Measurements from ENCODE around the gene ZNF827.
A peak's percentile ranks its signal among the peaks of the same experiment; 100 is the strongest.

The ZNF827 gene

GRCh38 chr4:145887241-145887991, 51.2 kb downstream of the ZNF827 start:
- H3K36me3 Mint-ChIP-seq (ENCODE audit: low read depth) = peaks cover 92% of the 10 kb centered on the region
- DNase-seq = no peak
- no peak overlapping the region for H3K4me3 Mint-ChIP-seq
- H3K4me1 Mint-ChIP-seq (ENCODE audit: low read depth) = peaks cover 15% of the 10 kb centered on the region
- no peaks in the 10 kb centered on the region for H3K27me3 Mint-ChIP-seq
- no peaks in the 10 kb centered on the region for H3K9me3 Mint-ChIP-seq
- H3K27ac Mint-ChIP-seq = no peak overlapping the region

- Mint-ChIP-seq H3K36me3 (ENCODE audit: low read depth) (peaks cover 93% of the 10 kb centered on the region), H3K9me3 (no peaks in the 10 kb centered on the region), H3K27me3 (no peaks in the 10 kb centered on the region), H3K4me1 (ENCODE audit: low read depth) (peaks cover 20% of the 10 kb centered on the region), H3K27ac (no peak overlapping the region), H3K4me3 (no peak overlapping the region)
- no peak for DNase-seq
These were observed 51.8 kb downstream of the ZNF827 start for GRCh38 chr4:145886871-145887240.

DNA sequence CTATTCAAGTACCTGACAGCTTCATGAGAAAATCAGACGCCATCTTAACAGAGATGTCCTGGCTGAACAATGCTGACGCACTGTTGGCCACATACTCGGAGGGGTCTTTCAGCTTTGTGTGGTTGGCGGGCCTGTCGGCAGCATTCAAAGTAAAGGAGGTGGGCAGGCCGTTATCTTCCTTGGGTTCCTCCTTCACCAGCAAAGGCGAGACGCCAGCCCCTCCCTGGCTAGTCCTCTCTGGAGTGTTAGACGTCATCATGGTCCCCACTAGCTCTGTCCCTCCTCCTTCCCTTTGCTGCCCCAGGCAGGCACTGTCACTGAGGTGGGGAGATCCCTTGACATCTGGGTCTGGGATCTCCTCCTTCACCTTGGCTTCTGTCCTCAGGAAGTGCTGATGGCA, 53.0 kb downstream of the ZNF827 start:
- no peaks in the 10 kb centered on the region for H3K9me3 Mint-ChIP-seq
- H3K36me3 Mint-ChIP-seq (ENCODE audit: low read depth) = peaks cover 93% of the 10 kb centered on the region
- H3K27me3 Mint-ChIP-seq = no peaks in the 10 kb centered on the region
- no peak for DNase-seq
- H3K4me3 Mint-ChIP-seq = no peak overlapping the region
- peaks cover 25% of the 10 kb centered on the region for H3K4me1 Mint-ChIP-seq (ENCODE audit: low read depth)
- H3K27ac Mint-ChIP-seq = no peak overlapping the region

DNA sequence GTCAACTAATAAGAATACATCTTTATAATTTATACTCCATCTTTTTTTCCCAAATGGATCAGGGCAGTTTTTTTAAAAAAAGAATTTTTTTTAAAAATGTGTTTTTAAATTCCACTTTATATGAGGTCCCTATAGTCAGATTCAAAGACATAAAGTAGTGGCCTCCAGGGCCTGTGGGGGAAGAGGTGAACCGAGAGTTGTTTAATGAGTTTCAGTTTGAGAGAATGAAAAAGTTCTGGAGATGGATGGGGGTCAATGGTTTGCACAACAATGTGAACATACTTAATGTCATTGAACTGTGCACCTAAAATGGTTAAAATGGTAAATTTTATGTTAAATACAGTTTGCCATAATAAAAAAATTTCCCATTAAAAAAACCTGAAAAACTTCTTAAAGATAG, 53.8 kb downstream of the ZNF827 start:
- Mint-ChIP-seq H3K27me3 (no peaks in the 10 kb centered on the region), H3K4me1 (ENCODE audit: low read depth) (peaks cover 24% of the 10 kb centered on the region), H3K36me3 (ENCODE audit: low read depth) (peaks cover 92% of the 10 kb centered on the region), H3K4me3 (no peak overlapping the region), H3K27ac (no peak overlapping the region), H3K9me3 (no peaks in the 10 kb centered on the region)
- DNase-seq = no peak

- no peak overlapping the region for H3K4me3 Mint-ChIP-seq
- no peak overlapping the region for H3K27ac Mint-ChIP-seq
- H3K9me3 Mint-ChIP-seq = no peaks in the 10 kb centered on the region
- H3K36me3 Mint-ChIP-seq (ENCODE audit: low read depth) = peaks cover 93% of the 10 kb centered on the region
- H3K4me1 Mint-ChIP-seq (ENCODE audit: low read depth) = peaks cover 24% of the 10 kb centered on the region
- DNase-seq = no peak
- H3K27me3 Mint-ChIP-seq = no peaks in the 10 kb centered on the region
These were observed 55.4 kb downstream of the ZNF827 start for GRCh38 chr4:145883101-145883694.

DNA sequence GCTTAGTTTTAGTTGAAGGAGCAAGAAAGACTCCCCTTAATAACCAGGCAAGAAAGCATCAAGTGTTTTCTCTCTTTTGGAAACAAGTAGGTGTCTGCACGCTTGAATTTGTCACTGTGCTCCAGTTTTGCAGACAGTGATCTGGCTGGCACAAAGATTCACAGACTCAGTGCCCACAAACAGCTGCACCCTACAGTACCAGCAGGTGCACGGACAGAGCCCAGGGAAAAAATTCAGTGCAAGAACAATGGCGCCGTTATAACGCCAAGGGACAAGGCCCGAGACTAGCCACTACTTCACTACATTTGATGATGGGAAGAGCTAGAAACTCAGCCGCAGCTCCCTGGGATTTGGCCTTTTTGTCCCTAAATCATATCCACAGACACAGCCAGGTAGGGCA, 56.0 kb downstream of the ZNF827 start:
- H3K4me3 Mint-ChIP-seq = no peak overlapping the region
- DNase-seq = no peak
- no peaks in the 10 kb centered on the region for H3K27me3 Mint-ChIP-seq
- H3K27ac Mint-ChIP-seq = no peak overlapping the region
- peaks cover 93% of the 10 kb centered on the region for H3K36me3 Mint-ChIP-seq (ENCODE audit: low read depth)
- H3K4me1 Mint-ChIP-seq (ENCODE audit: low read depth) = peaks cover 26% of the 10 kb centered on the region
- no peaks in the 10 kb centered on the region for H3K9me3 Mint-ChIP-seq

- H3K9me3 Mint-ChIP-seq = no peaks in the 10 kb centered on the region
- H3K36me3 Mint-ChIP-seq (ENCODE audit: low read depth) = peaks cover 94% of the 10 kb centered on the region
- H3K4me3 Mint-ChIP-seq = no peak overlapping the region
These were observed 56.6 kb downstream of the ZNF827 start for GRCh38 chr4:145881989-145882388.

DNA sequence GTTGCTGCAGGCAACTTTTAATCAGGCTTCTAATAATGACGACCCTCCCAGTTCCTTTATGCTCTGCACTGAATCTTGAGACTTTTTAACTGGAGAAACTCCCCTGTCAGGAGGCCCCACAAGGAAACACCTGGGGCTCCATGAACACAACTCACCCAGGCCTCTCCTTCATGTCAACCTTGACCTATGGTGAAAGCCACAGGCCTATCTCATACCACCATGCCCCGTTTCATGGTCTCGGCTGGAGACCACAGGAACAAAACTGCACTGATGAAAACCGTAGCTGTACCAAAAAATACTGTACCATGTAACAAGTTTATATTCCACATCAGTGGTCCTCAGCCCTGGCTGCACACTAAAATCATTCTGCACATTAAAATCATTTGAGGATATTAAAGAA, 57.0 kb downstream of the ZNF827 start:
- Mint-ChIP-seq H3K9me3 (no peaks in the 10 kb centered on the region), H3K27ac (peak overlapping the region; percentile 47), H3K27me3 (no peaks in the 10 kb centered on the region), H3K36me3 (ENCODE audit: low read depth) (peaks cover 94% of the 10 kb centered on the region), H3K4me3 (no peak overlapping the region), H3K4me1 (ENCODE audit: low read depth) (peaks cover 26% of the 10 kb centered on the region)
- DNase-seq = no peak

More at GRCh38 chr4:145881989-145882388, 56.6 kb downstream of the ZNF827 start:
- no peak for DNase-seq
- Mint-ChIP-seq H3K27ac (no peak overlapping the region), H3K27me3 (no peaks in the 10 kb centered on the region), H3K4me1 (ENCODE audit: low read depth) (peaks cover 26% of the 10 kb centered on the region)

DNA sequence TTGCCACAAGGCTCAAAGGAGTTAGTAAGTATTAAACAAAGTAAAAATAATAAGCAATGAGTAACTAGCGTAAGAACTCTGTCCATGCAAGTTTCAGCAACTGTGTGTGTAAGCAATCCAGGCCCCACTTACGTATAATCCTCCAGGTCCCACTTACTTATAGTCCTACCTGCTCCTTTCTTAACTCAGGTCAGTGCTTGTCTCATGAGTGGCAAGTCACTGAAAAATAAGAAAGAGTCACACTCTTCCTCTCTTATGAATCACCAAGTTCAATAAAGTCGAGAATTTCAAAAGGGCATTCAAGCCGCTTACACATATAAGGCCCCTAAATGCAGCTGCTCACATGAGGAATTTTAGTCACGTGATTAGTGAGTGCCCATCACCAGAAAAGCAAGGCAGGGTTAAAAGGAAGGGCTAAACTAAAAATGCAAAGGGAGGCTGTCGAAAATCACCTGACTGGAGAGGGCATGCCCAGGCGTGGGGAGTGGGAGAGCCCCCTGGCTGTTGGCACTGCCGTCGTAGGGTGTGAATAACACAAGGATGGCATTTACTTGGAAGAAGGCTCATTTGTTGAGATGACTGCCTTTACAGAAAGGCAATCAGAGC, 58.2 kb downstream of the ZNF827 start:
- peaks cover 91% of the 10 kb centered on the region for H3K36me3 Mint-ChIP-seq (ENCODE audit: low read depth)
- H3K27ac Mint-ChIP-seq = no peak overlapping the region

GRCh38 chr4:145879598-145879997, 59.0 kb downstream of the ZNF827 start:
- Mint-ChIP-seq H3K27ac (no peak overlapping the region), H3K36me3 (ENCODE audit: low read depth) (peaks cover 91% of the 10 kb centered on the region)

More for the DNA sequence above, 58.2 kb downstream of the ZNF827 start:
- DNase-seq = no peak
- Mint-ChIP-seq H3K4me3 (no peak overlapping the region), H3K27me3 (no peaks in the 10 kb centered on the region), H3K9me3 (no peaks in the 10 kb centered on the region), H3K4me1 (ENCODE audit: low read depth) (peaks cover 26% of the 10 kb centered on the region)

DNA sequence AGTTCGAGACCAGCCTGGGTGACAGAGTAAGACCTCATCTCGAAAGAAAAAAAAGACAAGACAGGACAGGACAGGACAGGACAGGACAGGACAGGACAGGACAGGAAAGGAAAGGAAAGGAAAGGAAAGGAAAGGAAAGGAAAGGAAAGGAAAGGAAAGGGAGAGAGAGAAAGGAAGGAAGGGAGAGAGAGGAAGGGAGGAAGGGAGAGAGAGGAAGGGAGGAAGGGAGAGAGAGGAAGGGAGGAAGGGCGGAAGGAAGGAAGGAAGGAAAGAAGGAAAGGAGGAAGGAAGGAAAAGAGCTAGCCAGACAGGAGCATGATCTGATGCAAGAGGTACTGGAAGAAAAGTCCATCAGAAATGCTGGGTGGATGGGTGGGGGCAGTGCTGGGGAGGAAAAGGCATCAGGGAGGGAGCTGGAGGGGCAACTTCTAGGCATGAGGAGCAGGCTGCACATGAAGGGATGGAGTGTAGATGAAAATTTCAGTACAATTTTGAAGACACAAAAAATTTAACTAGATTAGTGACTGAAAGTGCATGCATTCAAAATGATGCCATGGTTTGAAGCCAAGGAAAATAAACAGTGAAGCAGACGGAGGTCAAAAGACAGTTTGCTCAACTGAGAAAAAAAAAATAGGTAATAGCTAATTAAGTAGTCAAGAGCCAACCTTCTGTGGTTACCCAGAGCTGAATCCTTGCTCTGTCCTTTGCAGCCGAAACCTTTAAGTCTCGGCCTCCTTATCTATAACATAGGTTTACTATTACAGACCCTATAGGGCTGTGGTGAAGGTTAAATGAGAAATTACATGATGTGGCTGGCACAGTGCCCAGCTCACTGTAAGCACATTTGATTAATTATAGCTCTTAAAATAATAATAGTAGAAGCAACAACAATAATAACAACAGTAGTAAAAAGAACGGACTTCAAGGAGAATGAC, 59.9 kb downstream of the ZNF827 start:
- Mint-ChIP-seq H3K27ac (peak overlapping the region; percentile 41), H3K9me3 (no peaks in the 10 kb centered on the region), H3K4me1 (ENCODE audit: low read depth) (peaks cover 20% of the 10 kb centered on the region), H3K27me3 (no peaks in the 10 kb centered on the region), H3K4me3 (no peak overlapping the region), H3K36me3 (ENCODE audit: low read depth) (peaks cover 89% of the 10 kb centered on the region)
- no peak for DNase-seq

More at GRCh38 chr4:145879598-145879997, 59.0 kb downstream of the ZNF827 start:
- no peak for DNase-seq
- Mint-ChIP-seq H3K27me3 (no peaks in the 10 kb centered on the region), H3K9me3 (no peaks in the 10 kb centered on the region), H3K4me1 (ENCODE audit: low read depth) (peaks cover 26% of the 10 kb centered on the region), H3K4me3 (no peak overlapping the region)

DNA sequence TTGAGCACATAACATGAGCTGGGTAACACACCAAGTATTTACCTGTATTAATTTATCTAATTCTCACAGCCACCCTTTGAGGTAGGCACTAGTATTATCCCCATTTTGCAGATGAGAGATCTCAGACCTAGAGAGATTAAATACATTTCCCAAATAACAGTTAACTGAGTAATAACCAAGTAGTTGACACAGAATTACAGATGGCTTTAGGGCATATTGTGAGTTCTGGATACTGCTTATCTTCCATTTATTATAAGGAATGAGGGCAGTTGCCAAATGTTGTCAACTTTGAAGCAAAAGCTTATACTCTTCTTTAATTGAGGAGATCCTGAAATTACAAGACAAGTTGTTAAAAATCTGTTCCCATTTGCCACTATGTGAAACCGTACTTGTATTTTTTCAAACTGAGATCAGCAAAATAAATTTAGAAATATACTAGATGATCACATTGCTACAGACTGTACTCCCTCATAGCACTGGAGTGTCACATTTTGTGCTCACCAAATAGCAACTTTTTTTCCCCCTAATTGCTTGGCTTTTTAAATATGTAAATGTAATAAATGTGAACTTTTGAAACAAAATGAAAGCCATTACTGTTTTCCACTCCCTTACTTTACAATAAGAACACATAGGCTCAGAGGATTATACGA, 62.0 kb downstream of the ZNF827 start:
- DNase-seq = no peak
- Mint-ChIP-seq H3K27ac (no peak overlapping the region), H3K9me3 (no peaks in the 10 kb centered on the region), H3K27me3 (no peaks in the 10 kb centered on the region), H3K4me1 (ENCODE audit: low read depth) (peaks cover 15% of the 10 kb centered on the region), H3K36me3 (ENCODE audit: low read depth) (peaks cover 81% of the 10 kb centered on the region), H3K4me3 (no peak overlapping the region)

DNA sequence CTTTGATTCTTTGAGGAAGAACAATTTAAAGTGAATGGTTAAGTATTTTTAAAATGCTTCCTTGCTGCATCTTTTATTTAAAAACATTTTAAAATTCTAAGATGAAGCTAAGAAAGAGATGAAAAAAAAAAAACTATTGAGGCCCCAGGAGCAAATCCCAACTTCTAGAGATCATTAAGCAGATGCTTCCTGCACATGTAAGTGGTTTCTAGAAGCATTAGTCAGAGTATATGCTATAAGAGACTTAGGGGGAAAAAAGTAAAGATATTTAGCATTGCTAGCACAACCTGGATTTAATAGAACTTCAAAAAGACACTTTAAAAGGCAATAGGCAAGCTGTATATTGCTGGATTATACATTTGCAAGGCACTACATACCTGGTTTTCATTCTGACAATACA, 64.7 kb downstream of the ZNF827 start:
- H3K9me3 Mint-ChIP-seq = no peaks in the 10 kb centered on the region
- DNase-seq = no peak
- no peaks in the 10 kb centered on the region for H3K27me3 Mint-ChIP-seq
- no peak overlapping the region for H3K4me3 Mint-ChIP-seq
- peaks cover 79% of the 10 kb centered on the region for H3K36me3 Mint-ChIP-seq (ENCODE audit: low read depth)
- H3K27ac Mint-ChIP-seq = no peak overlapping the region
- H3K4me1 Mint-ChIP-seq (ENCODE audit: low read depth) = peaks cover 38% of the 10 kb centered on the region

- H3K4me1 Mint-ChIP-seq (ENCODE audit: low read depth) = peaks cover 44% of the 10 kb centered on the region
- H3K36me3 Mint-ChIP-seq (ENCODE audit: low read depth) = peaks cover 80% of the 10 kb centered on the region
- no peaks in the 10 kb centered on the region for H3K9me3 Mint-ChIP-seq
- no peak for DNase-seq
- no peaks in the 10 kb centered on the region for H3K27me3 Mint-ChIP-seq
- peak overlapping the region; percentile 12 for H3K27ac Mint-ChIP-seq
- H3K4me3 Mint-ChIP-seq = no peak overlapping the region
These were observed 67.4 kb downstream of the ZNF827 start for GRCh38 chr4:145871209-145871608.
